DOHH2 (cell line): ENCODE data around the gene F2R.

ENCODE experiments used
- H3F3A ChIP-seq: fragments of 200-600 bp; sonication (generic), shearing (Covaris generic); 2 replicates; pipeline ENCODE4 v1.6.0; 2016; ENCODE audit warnings: antibody characterized with exemption, mild to moderate bottlenecking; ENCODE audit not compliant: control insufficient read depth, insufficient read depth
- H3K27ac ChIP-seq: fragments of 200-600 bp; sonication (generic); 2 replicates; pipeline ENCODE4 v1.5.1; 2014; ENCODE audit warnings: low read depth, mild to moderate bottlenecking, low read length, moderate library complexity
- H3K27me3 ChIP-seq: fragments of 200-600 bp; sonication (generic); 2 replicates; pipeline ENCODE4 v1.6.1; 2014; ENCODE audit warnings: mild to moderate bottlenecking, low read length, mixed read lengths; ENCODE audit not compliant: control insufficient read depth
- H3K36me3 ChIP-seq: fragments of 200-600 bp; sonication (generic); 2 replicates; pipeline ENCODE4 v1.6.1; 2014; ENCODE audit warnings: mild to moderate bottlenecking, low read length, moderate library complexity, mixed read lengths; ENCODE audit not compliant: control insufficient read depth
- H3K4me1 ChIP-seq: fragments of 200-600 bp; sonication (generic); 2 replicates; pipeline ENCODE4 v1.6.1; 2014; ENCODE audit warnings: mild to moderate bottlenecking, low read length, mixed read lengths; ENCODE audit not compliant: control insufficient read depth
- H3K4me2 ChIP-seq: fragments of 200-600 bp; sonication (generic); 2 replicates; pipeline ENCODE4 v1.6.0; 2014; ENCODE audit warnings: mild to moderate bottlenecking, low read length, moderate library complexity
- H3K4me3 ChIP-seq: fragments of 200-600 bp; sonication (generic); 2 replicates; pipeline ENCODE4 v1.5.1; 2014; ENCODE audit warnings: mild to moderate bottlenecking, low read length, mixed read lengths
- H3K79me2 ChIP-seq: fragments of 200-600 bp; sonication (generic); 2 replicates; pipeline ENCODE4 v1.6.1; 2014; ENCODE audit warnings: mild to moderate bottlenecking, low read length, mixed read lengths; ENCODE audit not compliant: control insufficient read depth
- H3K9me2 ChIP-seq: fragments of 200-600 bp; sonication (generic); replicated peaks from 2 replicates; pipeline ENCODE4 v1.6.1; 2014; ENCODE audit warnings: mild to moderate bottlenecking, low read length, mixed read lengths; ENCODE audit not compliant: control insufficient read depth
- H3K9me3 ChIP-seq: fragments of 200-600 bp; sonication (generic); 2 replicates; pipeline ENCODE4 v1.6.1; 2014; ENCODE audit warnings: antibody characterized with exemption, low read length, mixed read lengths; ENCODE audit not compliant: control insufficient read depth, insufficient read depth
- H4K20me1 ChIP-seq: fragments of 200-600 bp; sonication (generic); 2 replicates; pipeline ENCODE4 v1.6.0; 2014; ENCODE audit warnings: low read depth, mild to moderate bottlenecking, antibody characterized with exemption, low read length, moderate library complexity; ENCODE audit not compliant: control insufficient read depth, insufficient read depth
- CTCF ChIP-seq: fragments of 200-600 bp; sonication (generic); IDR thresholded peaks from one replicate; pipeline ENCODE4 v1.5.1; 2014; ENCODE audit warnings: antibody characterized with exemption, mild to moderate bottlenecking, low read depth, low read length; ENCODE audit not compliant: poor library complexity, severe bottlenecking
- EZH2phosphoT487 ChIP-seq: fragments of 200-600 bp; sonication (generic); IDR thresholded peaks from 2 replicates; pipeline ENCODE4 v1.6.1; 2017; ENCODE audit warnings: borderline replicate concordance, mild to moderate bottlenecking, antibody characterized with exemption, low read length, moderate library complexity, mixed read lengths

The F2R gene

GRCh38 chr5:76691467-76692273 lies 24.3 kb upstream of the F2R start:
- H3F3A ChIP-seq: peaks cover 6% of the 10 kb centered on the region; the same call in 1 of the 2 replicates

GRCh38 chr5:76692274-76692540 lies 23.7 kb upstream of the F2R start:
- H3K4me2 ChIP-seq: no peak overlapping the region
- TF ChIP-seq EZH2phosphoT487 (no peak), CTCF (no peak)
- H3K79me2 ChIP-seq: no peaks in the 10 kb centered on the region
- no peaks in the 10 kb centered on the region for H4K20me1 ChIP-seq
- H3K4me3 ChIP-seq: no peak overlapping the region
- H3K9me3 ChIP-seq: no peaks in the 10 kb centered on the region
- peaks cover 30% of the 10 kb centered on the region for H3K36me3 ChIP-seq
- no peaks in the 10 kb centered on the region for H3K27me3 ChIP-seq
- H3K9me2 ChIP-seq: no peaks in the 10 kb centered on the region
- peaks cover 9% of the 10 kb centered on the region for H3K4me1 ChIP-seq
- H3K27ac ChIP-seq: no peak overlapping the region
- H3F3A ChIP-seq: peaks cover 6% of the 10 kb centered on the region; the same call in 1 of the 2 replicates

More at GRCh38 chr5:76691467-76692273, 24.3 kb upstream of the F2R start:
- no peak overlapping the region for H3K4me3 ChIP-seq
- no peak for TF ChIP-seq CTCF
- TF ChIP-seq EZH2phosphoT487: no peak
- H3K4me1 ChIP-seq: peaks cover 9% of the 10 kb centered on the region
- H4K20me1 ChIP-seq: no peaks in the 10 kb centered on the region
- H3K79me2 ChIP-seq: no peaks in the 10 kb centered on the region
- H3K36me3 ChIP-seq: peaks cover 35% of the 10 kb centered on the region
- H3K9me2 ChIP-seq: no peaks in the 10 kb centered on the region
- no peaks in the 10 kb centered on the region for H3K9me3 ChIP-seq
- H3K27ac ChIP-seq: no peak overlapping the region
- H3K27me3 ChIP-seq: no peaks in the 10 kb centered on the region
- H3K4me2 ChIP-seq: no peak overlapping the region

- H3K27ac ChIP-seq: no peak overlapping the region
Measured at GRCh38 chr5:76692651-76693050, 23.3 kb upstream of the F2R start.

More at GRCh38 chr5:76692651-76693050, 23.3 kb upstream of the F2R start:
- H3K27me3 ChIP-seq: no peaks in the 10 kb centered on the region
- no peaks in the 10 kb centered on the region for H4K20me1 ChIP-seq
- no peak for TF ChIP-seq CTCF
- no peaks in the 10 kb centered on the region for H3K9me3 ChIP-seq
- peaks cover 31% of the 10 kb centered on the region for H3K36me3 ChIP-seq
- H3F3A ChIP-seq: peaks cover 6% of the 10 kb centered on the region; the same call in 1 of the 2 replicates
- H3K4me3 ChIP-seq: no peak overlapping the region
- H3K79me2 ChIP-seq: no peaks in the 10 kb centered on the region
- H3K4me2 ChIP-seq: no peak overlapping the region
- no peaks in the 10 kb centered on the region for H3K9me2 ChIP-seq
- peaks cover 9% of the 10 kb centered on the region for H3K4me1 ChIP-seq
